Measurements from ENCODE around the gene FRK.

Gene FRK

DNA sequence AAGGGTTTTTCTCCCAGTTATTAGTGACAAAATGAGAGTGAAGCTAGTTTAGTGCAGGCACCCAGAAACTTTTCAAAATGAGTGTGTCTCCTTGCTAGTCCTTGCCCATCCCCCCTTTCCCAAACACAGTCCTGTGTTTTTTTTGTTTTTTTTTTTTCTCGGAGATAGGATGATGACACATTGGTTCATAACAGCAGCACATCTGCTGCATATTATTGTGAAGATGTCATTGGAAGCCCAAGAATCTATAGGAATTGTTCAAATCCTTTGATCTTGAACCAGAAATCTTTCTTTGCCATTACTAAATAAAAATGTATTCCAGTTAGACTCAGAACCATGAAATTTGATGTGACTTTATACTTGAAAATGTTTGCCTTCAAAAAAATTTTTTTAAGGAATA, 162.4 kb downstream of the FRK start:
- no peak for DNase-seq (ENCODE audit: extremely low read depth, insufficient read length)
- H3K36me3 ChIP-seq (ENCODE audit: control insufficient read depth, insufficient read depth, low read length): no peaks in the 10 kb centered on the region

DNA sequence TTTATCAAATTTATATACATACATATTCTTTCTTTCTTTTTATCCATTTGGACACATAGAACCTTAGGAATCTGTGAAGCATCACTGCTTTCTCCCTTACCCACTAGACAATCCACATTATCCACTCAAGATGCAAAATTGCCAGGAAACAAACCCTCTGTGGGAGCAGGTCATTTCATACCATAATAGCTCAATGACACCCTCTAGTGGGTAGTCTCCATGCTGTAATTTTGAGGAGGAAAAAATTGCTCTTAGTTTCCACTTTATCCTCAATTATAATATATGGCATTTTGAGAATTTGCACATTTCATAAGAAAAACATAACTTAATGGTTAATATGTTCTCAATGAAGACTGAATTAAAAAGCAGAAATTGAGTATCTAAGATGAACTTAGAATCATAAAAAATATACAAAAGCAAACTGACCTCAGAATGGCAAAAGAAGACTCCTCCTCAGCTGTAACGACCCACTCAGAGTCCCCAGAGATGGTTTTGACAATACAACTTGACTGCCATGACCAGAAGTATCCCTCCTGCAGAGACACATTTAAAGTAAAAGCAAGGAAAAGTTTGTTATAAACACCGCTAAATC, 164.1 kb downstream of the FRK start:
- DNase-seq (ENCODE audit: extremely low read depth, insufficient read length): peak; percentile 9
- H3K4me3 ChIP-seq (replicated peaks; ENCODE audit: low read depth, low read length): no peak overlapping the region
- H3K36me3 ChIP-seq (ENCODE audit: control insufficient read depth, insufficient read depth, low read length): no peaks in the 10 kb centered on the region
- no peaks in the 10 kb centered on the region for H3K27me3 ChIP-seq (replicated peaks; ENCODE audit: control insufficient read depth, insufficient read depth, low read length)
- TF ChIP-seq, protein P1, sequence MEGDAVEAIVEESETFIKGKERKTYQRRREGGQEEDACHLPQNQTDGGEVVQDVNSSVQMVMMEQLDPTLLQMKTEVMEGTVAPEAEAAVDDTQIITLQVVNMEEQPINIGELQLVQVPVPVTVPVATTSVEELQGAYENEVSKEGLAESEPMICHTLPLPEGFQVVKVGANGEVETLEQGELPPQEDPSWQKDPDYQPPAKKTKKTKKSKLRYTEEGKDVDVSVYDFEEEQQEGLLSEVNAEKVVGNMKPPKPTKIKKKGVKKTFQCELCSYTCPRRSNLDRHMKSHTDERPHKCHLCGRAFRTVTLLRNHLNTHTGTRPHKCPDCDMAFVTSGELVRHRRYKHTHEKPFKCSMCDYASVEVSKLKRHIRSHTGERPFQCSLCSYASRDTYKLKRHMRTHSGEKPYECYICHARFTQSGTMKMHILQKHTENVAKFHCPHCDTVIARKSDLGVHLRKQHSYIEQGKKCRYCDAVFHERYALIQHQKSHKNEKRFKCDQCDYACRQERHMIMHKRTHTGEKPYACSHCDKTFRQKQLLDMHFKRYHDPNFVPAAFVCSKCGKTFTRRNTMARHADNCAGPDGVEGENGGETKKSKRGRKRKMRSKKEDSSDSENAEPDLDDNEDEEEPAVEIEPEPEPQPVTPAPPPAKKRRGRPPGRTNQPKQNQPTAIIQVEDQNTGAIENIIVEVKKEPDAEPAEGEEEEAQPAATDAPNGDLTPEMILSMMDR (IDR thresholded peaks at IDR 0.05; ENCODE audit: insufficient read depth, low read length, poor library complexity, severe bottlenecking): peak; percentile 80

More for the DNA sequence above, 162.4 kb downstream of the FRK start:
- Histone ChIP-seq H3K4me3 (replicated peaks; ENCODE audit: low read depth, low read length) (no peak overlapping the region), H3K27me3 (replicated peaks; ENCODE audit: control insufficient read depth, insufficient read depth, low read length) (no peaks in the 10 kb centered on the region)
- TF ChIP-seq, protein P1 (IDR thresholded peaks at IDR 0.05; ENCODE audit: insufficient read depth, low read length, poor library complexity, severe bottlenecking): no peak

DNA sequence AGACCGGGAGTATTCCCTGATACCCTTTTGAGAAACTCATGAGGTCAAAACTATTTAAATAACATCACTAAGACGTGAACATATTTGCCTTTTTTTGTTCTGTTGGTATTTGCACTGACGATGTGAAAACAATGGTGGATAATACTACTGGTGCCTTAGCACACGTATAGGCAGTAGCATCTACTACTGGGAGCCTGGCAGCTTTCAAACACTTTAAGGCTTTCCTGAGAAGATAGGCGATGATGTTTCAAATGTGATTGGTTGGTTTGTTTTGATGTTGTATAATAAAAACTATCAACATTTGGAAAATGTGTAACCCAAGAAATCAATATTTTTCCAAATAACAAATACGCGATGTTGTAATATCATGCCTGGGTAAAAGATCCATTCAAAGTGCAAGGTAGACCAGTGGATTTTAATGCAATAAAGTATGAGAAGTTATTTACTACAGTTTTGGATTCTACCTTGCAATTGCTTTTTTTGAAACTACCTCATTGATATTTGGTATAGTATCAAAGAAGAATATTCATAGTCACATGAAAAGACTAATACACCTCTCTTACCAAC, 166.2 kb downstream of the FRK start:
- TF ChIP-seq, protein P1 (IDR thresholded peaks at IDR 0.05; ENCODE audit: insufficient read depth, low read length, poor library complexity, severe bottlenecking): no peak
- Histone ChIP-seq H3K36me3 (ENCODE audit: control insufficient read depth, insufficient read depth, low read length) (no peaks in the 10 kb centered on the region), H3K4me3 (replicated peaks; ENCODE audit: low read depth, low read length) (no peak overlapping the region), H3K27me3 (replicated peaks; ENCODE audit: control insufficient read depth, insufficient read depth, low read length) (no peaks in the 10 kb centered on the region)
- DNase-seq (ENCODE audit: extremely low read depth, insufficient read length): no peak

DNA sequence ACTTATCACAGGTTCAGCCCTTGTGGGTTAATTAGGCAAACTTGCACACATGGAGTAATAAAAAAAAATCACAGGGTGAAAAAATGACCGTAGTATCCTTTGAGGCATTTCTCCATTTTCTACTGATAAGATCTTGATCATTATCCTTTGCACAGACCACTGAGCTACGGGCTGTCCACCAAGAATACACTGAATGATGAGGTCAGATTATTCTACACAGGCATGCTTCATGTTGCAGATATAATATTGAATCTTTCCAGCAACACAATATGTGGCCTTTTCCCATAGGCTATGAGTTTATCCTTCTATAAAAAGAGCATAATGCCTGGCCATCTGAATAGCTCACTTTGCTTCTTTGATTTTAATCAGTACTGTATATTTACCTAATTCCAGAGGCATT, 168.9 kb downstream of the FRK start:
- TF ChIP-seq, protein P1 (IDR thresholded peaks at IDR 0.05; ENCODE audit: insufficient read depth, low read length, poor library complexity, severe bottlenecking): no peak
- no peaks in the 10 kb centered on the region for H3K36me3 ChIP-seq (ENCODE audit: control insufficient read depth, insufficient read depth, low read length)
- no peak overlapping the region for H3K4me3 ChIP-seq (replicated peaks; ENCODE audit: low read depth, low read length)
- DNase-seq (ENCODE audit: extremely low read depth, insufficient read length): no peak
- no peaks in the 10 kb centered on the region for H3K27me3 ChIP-seq (replicated peaks; ENCODE audit: control insufficient read depth, insufficient read depth, low read length)

DNA sequence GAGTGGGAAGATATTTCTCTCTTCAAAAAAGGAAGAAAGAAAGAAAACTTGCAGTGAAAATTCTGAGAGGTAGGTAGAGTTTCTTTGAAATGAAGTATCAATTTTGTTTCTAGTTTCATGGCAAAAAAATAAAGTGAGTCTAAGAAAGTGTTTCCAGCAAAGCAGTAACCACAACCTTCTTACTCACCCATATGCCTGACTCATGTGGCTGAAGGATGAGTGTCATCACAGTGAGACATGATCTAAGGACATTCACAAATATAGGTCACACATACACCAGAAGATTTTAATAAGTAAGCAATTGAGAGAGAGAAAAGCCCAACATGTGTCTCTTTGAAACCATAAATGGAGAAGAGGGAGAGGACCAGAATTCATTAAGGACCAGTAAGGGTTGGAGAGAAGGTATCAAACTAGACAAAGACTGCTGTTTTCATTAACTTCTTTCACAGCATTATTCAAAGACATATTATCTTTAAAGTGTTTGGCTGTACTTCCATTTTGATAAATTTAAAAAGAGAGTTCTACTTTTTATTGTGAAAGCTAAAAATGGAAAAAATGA, 169.5 kb downstream of the FRK start:
- Histone ChIP-seq H3K4me3 (replicated peaks; ENCODE audit: low read depth, low read length) (no peak overlapping the region), H3K36me3 (ENCODE audit: control insufficient read depth, insufficient read depth, low read length) (no peaks in the 10 kb centered on the region), H3K27me3 (replicated peaks; ENCODE audit: control insufficient read depth, insufficient read depth, low read length) (no peaks in the 10 kb centered on the region)
- TF ChIP-seq, protein P1 (IDR thresholded peaks at IDR 0.05; ENCODE audit: insufficient read depth, low read length, poor library complexity, severe bottlenecking): no peak
- DNase-seq (ENCODE audit: extremely low read depth, insufficient read length): no peak

Measured in GM06990 (cell line).